DOHH2 (cell line): ENCODE measurements around the gene SPOCK2.

Experiments
- H3F3A ChIP-seq: fragments of 200-600 bp; sonication (generic), shearing (Covaris generic); 2 replicates; pipeline ENCODE4 v1.6.0; 2016; ENCODE audit warnings: antibody characterized with exemption, mild to moderate bottlenecking; ENCODE audit not compliant: control insufficient read depth, insufficient read depth
- H3K27ac ChIP-seq: fragments of 200-600 bp; sonication (generic); 2 replicates; pipeline ENCODE4 v1.5.1; 2014; ENCODE audit warnings: low read depth, mild to moderate bottlenecking, low read length, moderate library complexity
- H3K27me3 ChIP-seq: fragments of 200-600 bp; sonication (generic); 2 replicates; pipeline ENCODE4 v1.6.1; 2014; ENCODE audit warnings: mild to moderate bottlenecking, low read length, mixed read lengths; ENCODE audit not compliant: control insufficient read depth
- H3K36me3 ChIP-seq: fragments of 200-600 bp; sonication (generic); 2 replicates; pipeline ENCODE4 v1.6.1; 2014; ENCODE audit warnings: mild to moderate bottlenecking, low read length, moderate library complexity, mixed read lengths; ENCODE audit not compliant: control insufficient read depth
- H3K4me1 ChIP-seq: fragments of 200-600 bp; sonication (generic); 2 replicates; pipeline ENCODE4 v1.6.1; 2014; ENCODE audit warnings: mild to moderate bottlenecking, low read length, mixed read lengths; ENCODE audit not compliant: control insufficient read depth
- H3K4me2 ChIP-seq: fragments of 200-600 bp; sonication (generic); 2 replicates; pipeline ENCODE4 v1.6.0; 2014; ENCODE audit warnings: mild to moderate bottlenecking, low read length, moderate library complexity
- H3K4me3 ChIP-seq: fragments of 200-600 bp; sonication (generic); 2 replicates; pipeline ENCODE4 v1.5.1; 2014; ENCODE audit warnings: mild to moderate bottlenecking, low read length, mixed read lengths
- H3K79me2 ChIP-seq: fragments of 200-600 bp; sonication (generic); 2 replicates; pipeline ENCODE4 v1.6.1; 2014; ENCODE audit warnings: mild to moderate bottlenecking, low read length, mixed read lengths; ENCODE audit not compliant: control insufficient read depth
- H3K9me2 ChIP-seq: fragments of 200-600 bp; sonication (generic); replicated peaks from 2 replicates; pipeline ENCODE4 v1.6.1; 2014; ENCODE audit warnings: mild to moderate bottlenecking, low read length, mixed read lengths; ENCODE audit not compliant: control insufficient read depth
- H3K9me3 ChIP-seq: fragments of 200-600 bp; sonication (generic); 2 replicates; pipeline ENCODE4 v1.6.1; 2014; ENCODE audit warnings: antibody characterized with exemption, low read length, mixed read lengths; ENCODE audit not compliant: control insufficient read depth, insufficient read depth
- H4K20me1 ChIP-seq: fragments of 200-600 bp; sonication (generic); 2 replicates; pipeline ENCODE4 v1.6.0; 2014; ENCODE audit warnings: low read depth, mild to moderate bottlenecking, antibody characterized with exemption, low read length, moderate library complexity; ENCODE audit not compliant: control insufficient read depth, insufficient read depth
- CTCF ChIP-seq: fragments of 200-600 bp; sonication (generic); IDR thresholded peaks from one replicate; pipeline ENCODE4 v1.5.1; 2014; ENCODE audit warnings: antibody characterized with exemption, mild to moderate bottlenecking, low read depth, low read length; ENCODE audit not compliant: poor library complexity, severe bottlenecking
- EZH2phosphoT487 ChIP-seq: fragments of 200-600 bp; sonication (generic); IDR thresholded peaks from 2 replicates; pipeline ENCODE4 v1.6.1; 2017; ENCODE audit warnings: borderline replicate concordance, mild to moderate bottlenecking, antibody characterized with exemption, low read length, moderate library complexity, mixed read lengths

The SPOCK2 gene

DNA sequence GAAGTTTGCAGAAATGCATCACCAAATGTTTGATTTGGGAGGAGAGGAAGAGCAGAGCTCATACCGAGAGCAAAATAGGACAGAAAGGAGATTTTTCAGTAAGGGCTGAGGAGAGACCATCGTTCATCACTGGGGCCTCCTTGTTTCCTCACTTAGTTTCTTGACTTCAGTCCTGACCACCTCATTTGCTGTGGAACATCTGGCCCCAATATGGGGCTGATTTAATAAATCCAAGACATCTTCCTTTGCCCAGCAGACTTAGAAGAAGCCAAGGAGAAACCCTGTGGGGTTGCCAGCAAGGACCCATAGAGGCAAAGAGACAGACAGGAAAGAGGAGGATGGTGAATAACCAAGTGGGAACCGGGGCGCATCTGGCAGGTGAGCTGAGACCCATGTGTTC, 63.8 kb downstream of the SPOCK2 start:
- Histone ChIP-seq H3K4me2 (no peak overlapping the region), H3F3A (no peaks in the 10 kb centered on the region), H3K4me1 (no peaks in the 10 kb centered on the region), H3K79me2 (no peaks in the 10 kb centered on the region), H3K36me3 (no peaks in the 10 kb centered on the region), H3K27ac (no peak overlapping the region), H3K9me3 (no peaks in the 10 kb centered on the region), H3K4me3 (no peak overlapping the region), H3K9me2 (no peaks in the 10 kb centered on the region), H3K27me3 (peaks cover 12% of the 10 kb centered on the region), H4K20me1 (no peaks in the 10 kb centered on the region)
- no peak for TF ChIP-seq EZH2phosphoT487
- TF ChIP-seq CTCF: no peak

- H3K79me2 ChIP-seq: no peaks in the 10 kb centered on the region
- H3K36me3 ChIP-seq: no peaks in the 10 kb centered on the region
- no peaks in the 10 kb centered on the region for H3K9me3 ChIP-seq
- H3K27me3 ChIP-seq: peaks cover 12% of the 10 kb centered on the region
- no peak overlapping the region for H3K4me3 ChIP-seq
- H3K4me1 ChIP-seq: no peaks in the 10 kb centered on the region
- TF ChIP-seq CTCF (no peak), EZH2phosphoT487 (no peak)
- H3K27ac ChIP-seq: no peak overlapping the region
- no peaks in the 10 kb centered on the region for H3F3A ChIP-seq
- H4K20me1 ChIP-seq: no peaks in the 10 kb centered on the region
- no peak overlapping the region for H3K4me2 ChIP-seq
- H3K9me2 ChIP-seq: no peaks in the 10 kb centered on the region
Observed at GRCh38 chr10:72022228-72022627, 66.1 kb downstream of the SPOCK2 start.

- Histone ChIP-seq H3K79me2 (no peaks in the 10 kb centered on the region), H3K4me3 (no peak overlapping the region), H3K4me1 (no peaks in the 10 kb centered on the region), H3K27ac (no peak overlapping the region), H3F3A (no peaks in the 10 kb centered on the region), H3K4me2 (no peak overlapping the region), H3K9me2 (no peaks in the 10 kb centered on the region), H3K9me3 (no peaks in the 10 kb centered on the region), H4K20me1 (no peaks in the 10 kb centered on the region), H3K27me3 (peaks cover 12% of the 10 kb centered on the region), H3K36me3 (no peaks in the 10 kb centered on the region)
- TF ChIP-seq CTCF (no peak), EZH2phosphoT487 (no peak)
Observed at GRCh38 chr10:72020914-72021809, 67.2 kb downstream of the SPOCK2 start.
